ENCODE measurements around the gene PLPPR4. TPM values are rescaled to one million over a fixed set of nuclear protein-coding genes. Genes with fewer than 3 reads are reported as not detected.

The PLPPR4 gene
- polyA plus RNA-seq, 1 donor (not counting 4 experiments of a cell fraction or from before 2014, with no cell fraction given), result not detected

DNA sequence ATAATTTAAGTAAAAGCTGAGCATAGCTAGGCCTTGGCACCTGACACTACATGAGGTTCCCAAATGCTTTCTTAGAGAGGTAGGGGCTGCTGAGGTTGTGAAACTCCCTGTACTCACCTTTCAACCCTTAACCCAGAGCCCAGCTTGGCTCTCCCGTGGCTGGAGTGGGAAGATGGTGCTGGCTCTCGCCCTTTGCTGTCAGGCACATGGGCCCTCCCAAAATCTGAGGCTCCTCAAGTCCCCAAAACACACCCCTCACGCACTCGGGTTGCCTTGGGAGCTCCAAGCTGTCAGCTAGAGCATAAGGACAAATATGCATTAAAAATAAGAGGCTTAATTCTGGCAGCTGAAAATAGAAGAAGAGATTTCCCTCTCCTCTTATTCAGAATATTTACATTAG, 46.7 kb upstream of the PLPPR4 start:
- Histone ChIP-seq H3K79me2 (ENCODE audit: control insufficient read depth, insufficient read depth, low read length) (no peaks in the 10 kb centered on the region), H3K9me3 (ENCODE audit: control insufficient read depth, low read depth, low read length) (no peaks in the 10 kb centered on the region), H4K20me1 (ENCODE audit: control insufficient read depth, extremely low read depth, insufficient read depth, low read length) (no peaks in the 10 kb centered on the region), H3K4me1 (ENCODE audit: control insufficient read depth, extremely low read depth, insufficient read depth, low read length) (no peaks in the 10 kb centered on the region), H3K36me3 (ENCODE audit: control insufficient read depth in 2 of 2, extremely low read depth in 1 of 2, insufficient read depth in 2 of 2, low read length in 2 of 2) (no peaks in the 10 kb centered on the region), H3K27ac (ENCODE audit: control insufficient read depth, insufficient read depth, low read length) (no peak overlapping the region), H3K9me1 (ENCODE audit: control insufficient read depth, extremely low read depth, insufficient read depth, low read length) (no peaks in the 10 kb centered on the region), H3K4me3 (ENCODE audit: control insufficient read depth in 2 of 3, extremely low read depth in 1 of 3, insufficient read depth in 2 of 3, low read depth in 1 of 3, low read length in 3 of 3) (no peak overlapping the region), H3K27me3 (ENCODE audit: control insufficient read depth, extremely low read depth, insufficient read depth, low read length) (no peaks in the 10 kb centered on the region), H3K9ac (ENCODE audit: control insufficient read depth, extremely low read depth, insufficient read depth, low read length) (no peak overlapping the region), H3K4me2 (ENCODE audit: control insufficient read depth, extremely low read depth, insufficient read depth, low read depth, low read length) (no peak overlapping the region), H2AFZ (ENCODE audit: control insufficient read depth, low read length) (no peak overlapping the region)
- dilution Hi-C loops (cut with MboI; ENCODE audit: extremely low pct_ligation_motif_present, low sequenced_read_pairs), result no loop called here
- TF ChIP-seq EZH2 (IDR thresholded peaks at IDR 0.05; ENCODE audit: low read length), result no peak
- TF ChIP-seq, protein P1, sequence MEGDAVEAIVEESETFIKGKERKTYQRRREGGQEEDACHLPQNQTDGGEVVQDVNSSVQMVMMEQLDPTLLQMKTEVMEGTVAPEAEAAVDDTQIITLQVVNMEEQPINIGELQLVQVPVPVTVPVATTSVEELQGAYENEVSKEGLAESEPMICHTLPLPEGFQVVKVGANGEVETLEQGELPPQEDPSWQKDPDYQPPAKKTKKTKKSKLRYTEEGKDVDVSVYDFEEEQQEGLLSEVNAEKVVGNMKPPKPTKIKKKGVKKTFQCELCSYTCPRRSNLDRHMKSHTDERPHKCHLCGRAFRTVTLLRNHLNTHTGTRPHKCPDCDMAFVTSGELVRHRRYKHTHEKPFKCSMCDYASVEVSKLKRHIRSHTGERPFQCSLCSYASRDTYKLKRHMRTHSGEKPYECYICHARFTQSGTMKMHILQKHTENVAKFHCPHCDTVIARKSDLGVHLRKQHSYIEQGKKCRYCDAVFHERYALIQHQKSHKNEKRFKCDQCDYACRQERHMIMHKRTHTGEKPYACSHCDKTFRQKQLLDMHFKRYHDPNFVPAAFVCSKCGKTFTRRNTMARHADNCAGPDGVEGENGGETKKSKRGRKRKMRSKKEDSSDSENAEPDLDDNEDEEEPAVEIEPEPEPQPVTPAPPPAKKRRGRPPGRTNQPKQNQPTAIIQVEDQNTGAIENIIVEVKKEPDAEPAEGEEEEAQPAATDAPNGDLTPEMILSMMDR (optimal IDR thresholded peaks at IDR 0.05 in 1 of 3, IDR thresholded peaks at IDR 0.05 in 1 of 3, conservative IDR thresholded peaks at IDR 0.05 in 1 of 3; ENCODE audit: extremely low read depth in 1 of 3, insufficient read depth in 2 of 3, low read length in 3 of 3), result no peak
- DNase-seq (ENCODE audit: low read depth, low spot score), result no peak
- no peak for FAIRE-seq

DNA sequence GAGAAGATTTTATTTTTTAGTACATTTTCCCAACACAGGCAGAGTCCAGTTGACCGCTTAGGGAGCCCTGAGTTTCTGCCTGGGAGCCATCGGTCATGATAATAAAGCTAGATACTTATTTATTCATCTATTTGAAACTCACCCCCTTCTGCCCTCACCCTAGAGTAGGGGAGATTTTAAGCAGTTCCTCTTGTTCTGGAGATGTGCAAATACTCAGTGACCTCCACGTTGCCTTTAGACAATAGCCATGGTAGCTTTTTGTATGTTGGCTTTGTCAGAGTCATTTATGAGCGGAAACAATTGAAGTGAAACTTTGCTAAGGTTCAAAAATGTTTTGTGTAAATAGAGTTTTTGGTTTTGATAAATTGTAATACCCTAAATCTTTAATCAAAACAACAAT, 45.7 kb upstream of the PLPPR4 start:
- Histone ChIP-seq H3K9me1 (ENCODE audit: control insufficient read depth, extremely low read depth, insufficient read depth, low read length) (no peaks in the 10 kb centered on the region), H3K9ac (ENCODE audit: control insufficient read depth, extremely low read depth, insufficient read depth, low read length) (no peak overlapping the region), H3K36me3 (ENCODE audit: control insufficient read depth in 2 of 2, extremely low read depth in 1 of 2, insufficient read depth in 2 of 2, low read length in 2 of 2) (no peaks in the 10 kb centered on the region), H3K27me3 (ENCODE audit: control insufficient read depth, extremely low read depth, insufficient read depth, low read length) (no peaks in the 10 kb centered on the region), H3K27ac (ENCODE audit: control insufficient read depth, insufficient read depth, low read length) (no peak overlapping the region), H3K4me1 (ENCODE audit: control insufficient read depth, extremely low read depth, insufficient read depth, low read length) (no peaks in the 10 kb centered on the region), H2AFZ (ENCODE audit: control insufficient read depth, low read length) (no peak overlapping the region), H3K4me2 (ENCODE audit: control insufficient read depth, extremely low read depth, insufficient read depth, low read depth, low read length) (no peak overlapping the region), H4K20me1 (ENCODE audit: control insufficient read depth, extremely low read depth, insufficient read depth, low read length) (no peaks in the 10 kb centered on the region), H3K4me3 (ENCODE audit: control insufficient read depth in 2 of 3, extremely low read depth in 1 of 3, insufficient read depth in 2 of 3, low read depth in 1 of 3, low read length in 3 of 3) (no peak overlapping the region), H3K79me2 (ENCODE audit: control insufficient read depth, insufficient read depth, low read length) (no peaks in the 10 kb centered on the region), H3K9me3 (ENCODE audit: control insufficient read depth, low read depth, low read length) (no peaks in the 10 kb centered on the region)
- dilution Hi-C loops (cut with MboI; ENCODE audit: extremely low pct_ligation_motif_present, low sequenced_read_pairs), result no loop called here
- DNase-seq (ENCODE audit: low read depth, low spot score), result no peak
- no peak for FAIRE-seq
- no peak for TF ChIP-seq EZH2 (IDR thresholded peaks at IDR 0.05; ENCODE audit: low read length)
- TF ChIP-seq, protein P1 (optimal IDR thresholded peaks at IDR 0.05 in 1 of 3, IDR thresholded peaks at IDR 0.05 in 1 of 3, conservative IDR thresholded peaks at IDR 0.05 in 1 of 3; ENCODE audit: extremely low read depth in 1 of 3, insufficient read depth in 2 of 3, low read length in 3 of 3), result no peak

All from keratinocyte (primary cell).